C4-2B (cell line): ENCODE data around the gene LIX1.

Experiments
- CTCF ChIP-seq: fragments of 450-650 bp; conservative IDR thresholded peaks from 2 replicates; pipeline ENCODE4 v1.5.1; 2017; ENCODE audit warnings: mild to moderate bottlenecking
- ZFX ChIP-seq: fragments of 450-650 bp; IDR thresholded peaks from 2 replicates; pipeline ENCODE4 v1.6.1; 2017

DNA sequence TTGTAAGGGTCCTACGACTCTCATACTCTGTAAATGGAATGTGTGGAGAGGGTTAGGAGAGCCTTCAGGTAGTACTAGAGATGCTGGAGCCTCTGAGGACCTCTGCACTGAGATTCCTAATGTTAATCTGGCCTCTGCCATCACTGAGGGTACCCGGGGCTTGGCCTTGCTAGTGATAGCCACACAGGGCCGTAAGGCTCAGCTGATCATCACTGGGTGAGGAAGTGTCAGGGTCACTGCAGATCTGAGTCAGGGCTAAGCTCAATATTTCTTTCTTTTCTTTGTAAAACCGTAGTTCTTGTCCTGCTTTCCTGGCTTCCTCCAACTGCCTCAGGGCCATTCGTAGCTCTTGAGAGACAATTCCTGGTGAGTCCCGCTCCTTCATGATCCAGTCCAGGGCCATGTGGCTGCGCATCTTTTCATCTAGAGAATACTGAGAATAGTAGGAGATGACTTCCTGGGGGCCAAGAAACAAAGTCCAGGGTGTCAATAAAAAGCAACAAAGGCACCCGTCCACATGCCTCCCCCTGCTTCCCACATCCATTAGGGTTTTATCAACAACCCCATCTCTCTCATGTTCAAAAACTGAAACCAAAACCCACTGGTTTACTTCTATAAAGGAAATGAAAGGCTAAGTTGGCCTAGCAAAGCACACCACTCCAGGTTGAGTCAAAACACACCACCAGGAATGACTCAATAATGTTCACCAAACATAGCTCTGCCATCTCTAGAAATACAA lies 47.7 kb downstream of the LIX1 start:
- TF ChIP-seq CTCF (no peak), ZFX (no peak)
